Trophoblast cell (in vitro differentiated cells and primary cell): Measurements from ENCODE around the gene SMARCB1.
A peak's percentile ranks its signal among the peaks of the same experiment; 100 is the strongest.

ENCODE experiments used
- DNase-seq, 2 donors: peaks; one replicate each; pipeline ENCODE4 v3.0.0-alpha.2; 2016
- H2AFZ ChIP-seq: 2 replicates; pipeline ENCODE4 v1.6.1; 2013; ENCODE audit warnings: low read length, moderate library complexity, mild to moderate bottlenecking; ENCODE audit not compliant: insufficient read depth, poor library complexity
- H2AK5ac ChIP-seq: 2 replicates; pipeline ENCODE4 v1.6.1; 2013; ENCODE audit warnings: mild to moderate bottlenecking, low read length
- H2BK120ac ChIP-seq: 2 replicates; pipeline ENCODE4 v1.6.1; 2013; ENCODE audit warnings: low read length, mild to moderate bottlenecking, moderate library complexity; ENCODE audit not compliant: insufficient read depth, poor library complexity
- H2BK12ac ChIP-seq: 2 replicates; pipeline ENCODE4 v1.6.1; 2013; ENCODE audit warnings: mild to moderate bottlenecking, low read length, moderate library complexity
- H2BK5ac ChIP-seq: 2 replicates; pipeline ENCODE4 v1.6.1; 2013; ENCODE audit warnings: low read length, low read depth, moderate library complexity, mild to moderate bottlenecking; ENCODE audit not compliant: poor library complexity
- H3K14ac ChIP-seq: 2 replicates; pipeline ENCODE4 v1.6.1; 2013; ENCODE audit warnings: mild to moderate bottlenecking, low read length
- H3K18ac ChIP-seq: 2 replicates; pipeline ENCODE4 v1.6.1; 2013; ENCODE audit warnings: mild to moderate bottlenecking, low read length
- H3K23ac ChIP-seq: 2 replicates; pipeline ENCODE4 v1.6.1; 2013; ENCODE audit warnings: low read length
- H3K27ac ChIP-seq: 2 replicates; pipeline ENCODE4 v1.5.1; 2013; ENCODE audit warnings: low read depth, mild to moderate bottlenecking, inconsistent platforms, low read length, moderate library complexity
- H3K27me3 ChIP-seq: 2 replicates; pipeline ENCODE4 v1.6.1; 2013; ENCODE audit warnings: inconsistent platforms, mild to moderate bottlenecking, low read length, moderate library complexity; ENCODE audit not compliant: insufficient read depth
- H3K36me3 ChIP-seq, 2 experiments: 1 replicate in 1 of 2; 2 replicates in 1 of 2; pipeline ENCODE4 v1.6.1; 2013; ENCODE audit warnings: low read length in 2 of 2, mild to moderate bottlenecking in 2 of 2, moderate library complexity in 1 of 2; ENCODE audit not compliant: insufficient read depth in 2 of 2, control insufficient read depth in 1 of 2
- H3K4ac ChIP-seq: 2 replicates; pipeline ENCODE4 v1.6.1; 2013; ENCODE audit warnings: low read depth, mild to moderate bottlenecking, low read length, moderate library complexity
- H3K4me1 ChIP-seq, 2 experiments: 1 replicate in 1 of 2; 2 replicates in 1 of 2; pipeline ENCODE4 v1.6.1; 2013; ENCODE audit warnings: low read length in 2 of 2, mild to moderate bottlenecking in 2 of 2, moderate library complexity in 1 of 2; ENCODE audit not compliant: insufficient read depth in 2 of 2, control insufficient read depth in 1 of 2
- H3K4me2 ChIP-seq: 2 replicates; pipeline ENCODE4 v1.6.1; 2013; ENCODE audit warnings: inconsistent platforms, mild to moderate bottlenecking, low read length, moderate library complexity
- H3K4me3 ChIP-seq: 2 replicates; pipeline ENCODE4 v1.5.1; 2013; ENCODE audit warnings: mild to moderate bottlenecking, low read depth, low read length, inconsistent platforms
- H3K79me1 ChIP-seq: one replicate; pipeline ENCODE4 v1.6.1; 2013; ENCODE audit warnings: low read length
- H3K79me2 ChIP-seq: 2 replicates; pipeline ENCODE4 v1.6.1; 2013; ENCODE audit warnings: low read length, mild to moderate bottlenecking; ENCODE audit not compliant: control insufficient read depth, insufficient read depth, poor library complexity
- H3K9ac ChIP-seq: 2 replicates; pipeline ENCODE4 v1.6.1; 2013; ENCODE audit warnings: mild to moderate bottlenecking, low read length
- H3K9me3 ChIP-seq: 2 replicates; pipeline ENCODE4 v1.6.1; 2013; ENCODE audit warnings: low read depth, mild to moderate bottlenecking, control low read depth, inconsistent platforms, low read length; ENCODE audit not compliant: insufficient read depth
- H4K12ac ChIP-seq: 2 replicates; pipeline ENCODE4 v1.6.1; 2013; ENCODE audit warnings: low read depth, mild to moderate bottlenecking, low read length, moderate library complexity
- H4K8ac ChIP-seq: 2 replicates; pipeline ENCODE4 v1.6.1; 2013; ENCODE audit warnings: low read depth, mild to moderate bottlenecking, low read length, moderate library complexity
- H4K91ac ChIP-seq: one replicate; pipeline ENCODE4 v1.6.1; 2013; ENCODE audit warnings: low read depth, mild to moderate bottlenecking, low read length, moderate library complexity
- WGBS: extraction: QIAGEN DNeasy Blood & Tissue Kit; methylation state at CpG from one replicate; pipeline ENCODE4 v1.1.7; 2013; ENCODE audit warnings: missing lambda C conversion rate; ENCODE audit not compliant: insufficient read length, insufficient coverage; ENCODE audit errors: extremely low coverage; 5-methylcytosine and 5-hydroxymethylcytosine counted together

SMARCB1 gene

GRCh38 chr22:23767303-23767672, 19.5 kb upstream of the SMARCB1 start:
- Histone ChIP-seq H3K79me1 (peaks cover 7% of the 10 kb centered on the region), H3K27ac (no peak overlapping the region), H3K4me1 (peaks cover 7 to 14% of the 10 kb centered on the region in 2 experiments), H3K4me3 (peak overlapping the region; percentile 77), H3K9me3 (no peaks in the 10 kb centered on the region), H3K4ac (no peak overlapping the region), H2AFZ (no peak overlapping the region), H3K79me2 (peaks cover 4% of the 10 kb centered on the region), H3K18ac (no peak overlapping the region), H2BK120ac (no peak overlapping the region), H3K14ac (no peak overlapping the region), H3K23ac (no peak overlapping the region), H2BK12ac (no peak overlapping the region), H4K8ac (no peak overlapping the region), H3K36me3 (no peaks in the 10 kb centered on the region), H4K91ac (peak overlapping the region; percentile 74), H3K27me3 (no peaks in the 10 kb centered on the region), H3K4me2 (peak overlapping the region; percentile 84), H2BK5ac (no peak overlapping the region), H4K12ac (peak overlapping the region; percentile 34), H3K9ac (peak overlapping the region; percentile 29), H2AK5ac (no peak overlapping the region)
- no peak for DNase-seq
- no CpG with 5 or more reads among the region's 27 CpGs for WGBS

GRCh38 chr22:23767673-23768548, 18.9 kb upstream of the SMARCB1 start, which contains the start of gene CHCHD10:
Gene CHCHD10, minus strand, starts transcription at chr22:23767972. Its CDS starts 98 bp downstream, at chr22:23767874.
- Histone ChIP-seq H3K4me1 (peaks cover 5 to 14% of the 10 kb centered on the region in 2 experiments), H4K91ac (peak within 1 kb of the TSS; percentile 74), H2BK120ac (peak within 1 kb of the TSS; percentile 30)

DNA sequence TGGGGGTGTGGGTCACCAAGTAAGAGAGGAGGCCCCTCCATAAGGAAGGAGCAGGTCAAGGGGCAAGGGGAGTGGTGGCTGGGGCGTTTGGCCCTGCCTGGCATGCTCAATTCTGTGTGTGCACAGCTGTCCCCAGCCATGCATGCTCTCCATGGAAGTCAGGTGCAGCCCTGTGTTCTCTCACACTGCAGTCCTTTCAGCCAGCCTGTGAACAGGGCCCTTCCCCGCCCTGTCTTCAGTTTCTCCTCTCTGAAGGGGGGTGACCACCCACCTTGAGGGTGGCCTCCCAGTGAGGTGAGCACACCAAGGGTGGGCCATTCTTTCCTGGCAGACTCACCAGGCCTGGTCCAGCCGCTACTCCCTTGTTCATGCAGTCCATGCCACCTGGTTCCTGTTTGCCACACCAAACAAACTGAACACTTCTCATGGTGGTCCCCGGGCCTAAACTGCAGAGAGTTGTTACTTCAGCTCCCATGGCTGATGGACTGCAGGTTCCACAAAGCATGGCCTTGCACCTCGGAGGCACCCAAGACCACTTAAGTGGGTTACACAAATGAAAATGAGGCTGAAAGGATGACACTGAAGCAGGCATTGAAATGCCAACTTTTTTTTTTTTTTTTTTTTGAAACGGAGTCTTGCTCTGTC, 17.3 kb upstream of the SMARCB1 start:
- Histone ChIP-seq H3K27ac (no peak overlapping the region), H3K23ac (no peak overlapping the region), H2AFZ (no peak overlapping the region), H4K8ac (no peak overlapping the region), H4K12ac (no peak overlapping the region), H3K18ac (no peak overlapping the region), H3K36me3 (no peaks in the 10 kb centered on the region), H3K9ac (no peak overlapping the region), H2BK5ac (no peak overlapping the region), H3K4me1 (peaks cover 19 to 25% of the 10 kb centered on the region in 2 experiments), H2BK12ac (no peak overlapping the region), H2BK120ac (no peak overlapping the region), H3K27me3 (peaks cover 4% of the 10 kb centered on the region), H3K4me2 (no peak overlapping the region), H3K79me1 (peaks cover 14% of the 10 kb centered on the region), H4K91ac (no peak overlapping the region), H2AK5ac (no peak overlapping the region), H3K4ac (no peak overlapping the region), H3K4me3 (no peak overlapping the region), H3K79me2 (peaks cover 6% of the 10 kb centered on the region), H3K14ac (no peak overlapping the region), H3K9me3 (no peaks in the 10 kb centered on the region)
- WGBS = no CpG with 5 or more reads among the region's 6 CpGs
- DNase-seq = no peak

More at GRCh38 chr22:23767673-23768548, 18.9 kb upstream of the SMARCB1 start, which contains the start of gene CHCHD10:
- Histone ChIP-seq H3K27me3 (peaks cover under 1% of the 10 kb centered on the region), H4K8ac (peak within 1 kb of the TSS; percentile 90), H3K79me1 (peaks cover 10% of the 10 kb centered on the region), H2AFZ (peak within 1 kb of the TSS; percentile 57), H3K27ac (no peak within 1 kb of the TSS), H3K9ac (peak within 1 kb of the TSS; percentile 60), H3K36me3 (no peaks in the 10 kb centered on the region), H3K18ac (peak within 1 kb of the TSS; percentile 70), H2BK5ac (peak within 1 kb of the TSS; percentile 51), H3K4me2 (peak within 1 kb of the TSS; percentile 84), H2AK5ac (no peak within 1 kb of the TSS), H3K4me3 (peak within 1 kb of the TSS; percentile 77), H3K4ac (peak within 1 kb of the TSS; percentile 16), H4K12ac (peak within 1 kb of the TSS; percentile 51), H2BK12ac (peak within 1 kb of the TSS; percentile 9), H3K9me3 (no peaks in the 10 kb centered on the region), H3K79me2 (peaks cover 6% of the 10 kb centered on the region), H3K23ac (no peak within 1 kb of the TSS), H3K14ac (peak within 1 kb of the TSS; percentile 81)
- DNase-seq = peak; percentile 82 to 94
- no CpG with 5 or more reads among the region's 63 CpGs for WGBS

GRCh38 chr22:23772315-23772648, 14.5 kb upstream of the SMARCB1 start:
- H3K4ac ChIP-seq = peak overlapping the region; percentile 51
- no peak for DNase-seq
- peak overlapping the region; percentile 42 for H2BK5ac ChIP-seq
- no peak overlapping the region for H3K23ac ChIP-seq
- WGBS = no CpG with 5 or more reads among the region's 6 CpGs
- peak overlapping the region; percentile 83 for H4K12ac ChIP-seq
- H2BK120ac ChIP-seq = peak overlapping the region; percentile 71
- H3K79me1 ChIP-seq = peaks cover 17% of the 10 kb centered on the region
- peak overlapping the region; percentile 87 for H4K8ac ChIP-seq
- H2AK5ac ChIP-seq = peak overlapping the region; percentile 55
- H3K9ac ChIP-seq = peak overlapping the region; percentile 55
- peak overlapping the region; percentile 89 for H4K91ac ChIP-seq
- H3K36me3 ChIP-seq = no peaks in the 10 kb centered on the region
- H3K4me3 ChIP-seq = no peak overlapping the region
- H3K27me3 ChIP-seq = peaks cover 4% of the 10 kb centered on the region
- H3K18ac ChIP-seq = peak overlapping the region; percentile 85
- H3K14ac ChIP-seq = peak overlapping the region; percentile 86
- H3K4me1 ChIP-seq = peaks cover 27% of the 10 kb centered on the region in 2 experiments
- H3K27ac ChIP-seq = no peak overlapping the region
- H3K4me2 ChIP-seq = peak overlapping the region; percentile 79
- H3K9me3 ChIP-seq = no peaks in the 10 kb centered on the region
- H2BK12ac ChIP-seq = peak overlapping the region; percentile 78
- peaks cover 6% of the 10 kb centered on the region for H3K79me2 ChIP-seq
- peak overlapping the region; percentile 71 for H2AFZ ChIP-seq
